ENCODE results near the gene TOR4A. TPM values are rescaled to one million over a fixed set of nuclear protein-coding genes. Genes with fewer than 3 reads are reported as not detected.
"Not testable (repeated sequence)": the region's sequence is repeated elsewhere in the genome, so short reads cannot be mapped to it uniquely, and the experiment has no call there.

Gene TOR4A
- total and polyA plus RNA-seq, 9 donors, result 0.85 to 16.3 (median 8.2) TPM

DNA sequence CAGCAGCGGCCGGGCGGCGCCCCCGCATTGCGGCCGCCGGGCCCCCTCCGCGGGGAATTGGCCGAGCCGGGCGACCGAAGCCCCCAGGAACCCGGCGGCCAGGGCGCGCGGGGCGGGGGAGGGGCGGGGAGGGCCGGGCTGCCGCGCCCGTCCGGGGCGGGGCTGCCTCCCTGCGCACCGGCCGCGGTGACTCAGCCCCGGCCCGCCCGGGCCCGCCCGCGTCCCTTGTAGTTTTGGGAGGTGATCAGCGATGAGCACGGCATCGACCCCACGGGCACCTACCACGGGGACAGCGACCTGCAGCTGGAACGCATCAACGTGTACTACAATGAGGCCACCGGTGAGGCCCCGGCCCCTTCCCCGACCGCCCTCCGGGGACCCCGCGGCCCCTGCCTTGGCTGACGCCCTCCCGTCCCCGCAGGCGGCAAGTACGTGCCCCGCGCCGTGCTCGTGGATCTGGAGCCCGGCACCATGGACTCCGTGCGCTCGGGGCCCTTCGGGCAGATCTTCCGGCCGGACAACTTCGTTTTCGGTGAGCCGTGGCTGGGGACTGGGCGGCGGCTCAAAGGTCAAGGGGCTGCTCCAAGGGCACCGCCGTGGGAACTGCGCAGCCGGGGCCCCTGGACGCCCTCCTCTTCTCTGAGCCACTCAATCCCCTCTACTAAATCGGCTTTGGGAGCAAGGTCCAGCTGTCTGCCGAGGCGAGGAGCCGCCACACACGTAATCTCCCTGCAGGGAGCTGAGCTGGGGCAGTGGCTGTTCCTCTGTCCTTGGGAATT is 35.8 kb upstream of the TOR4A start:
- peak overlapping the region; percentile 63 to 79 for H3K27ac ChIP-seq
- no peaks in the 10 kb centered on the region for H3K27me3 ChIP-seq
- intact Hi-C loops (cut with DNase I), result no loop called here
- peak overlapping the region; percentile 64 for H3K4me3 ChIP-seq
- H3K36me3 ChIP-seq, result no peaks in the 10 kb centered on the region
- DNase-seq, result peak; percentile 62 to 77 (median 77)
- TF ChIP-seq POLR2A (IDR thresholded peaks at IDR 0.05), result no peak
- no peak for TF ChIP-seq EP300 (IDR thresholded peaks at IDR 0.05)
- TF ChIP-seq, protein P1, sequence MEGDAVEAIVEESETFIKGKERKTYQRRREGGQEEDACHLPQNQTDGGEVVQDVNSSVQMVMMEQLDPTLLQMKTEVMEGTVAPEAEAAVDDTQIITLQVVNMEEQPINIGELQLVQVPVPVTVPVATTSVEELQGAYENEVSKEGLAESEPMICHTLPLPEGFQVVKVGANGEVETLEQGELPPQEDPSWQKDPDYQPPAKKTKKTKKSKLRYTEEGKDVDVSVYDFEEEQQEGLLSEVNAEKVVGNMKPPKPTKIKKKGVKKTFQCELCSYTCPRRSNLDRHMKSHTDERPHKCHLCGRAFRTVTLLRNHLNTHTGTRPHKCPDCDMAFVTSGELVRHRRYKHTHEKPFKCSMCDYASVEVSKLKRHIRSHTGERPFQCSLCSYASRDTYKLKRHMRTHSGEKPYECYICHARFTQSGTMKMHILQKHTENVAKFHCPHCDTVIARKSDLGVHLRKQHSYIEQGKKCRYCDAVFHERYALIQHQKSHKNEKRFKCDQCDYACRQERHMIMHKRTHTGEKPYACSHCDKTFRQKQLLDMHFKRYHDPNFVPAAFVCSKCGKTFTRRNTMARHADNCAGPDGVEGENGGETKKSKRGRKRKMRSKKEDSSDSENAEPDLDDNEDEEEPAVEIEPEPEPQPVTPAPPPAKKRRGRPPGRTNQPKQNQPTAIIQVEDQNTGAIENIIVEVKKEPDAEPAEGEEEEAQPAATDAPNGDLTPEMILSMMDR (IDR thresholded peaks at IDR 0.05), result no peak
- H3K9me3 ChIP-seq, result no peaks in the 10 kb centered on the region
- H3K4me1 ChIP-seq (ENCODE audit: insufficient read depth), result peaks cover 6% of the 10 kb centered on the region
- WGBS, 3 donors, result 1 to 7% (median 3%) methylated on average over 18 to 83 of the region's 83 CpGs

DNA sequence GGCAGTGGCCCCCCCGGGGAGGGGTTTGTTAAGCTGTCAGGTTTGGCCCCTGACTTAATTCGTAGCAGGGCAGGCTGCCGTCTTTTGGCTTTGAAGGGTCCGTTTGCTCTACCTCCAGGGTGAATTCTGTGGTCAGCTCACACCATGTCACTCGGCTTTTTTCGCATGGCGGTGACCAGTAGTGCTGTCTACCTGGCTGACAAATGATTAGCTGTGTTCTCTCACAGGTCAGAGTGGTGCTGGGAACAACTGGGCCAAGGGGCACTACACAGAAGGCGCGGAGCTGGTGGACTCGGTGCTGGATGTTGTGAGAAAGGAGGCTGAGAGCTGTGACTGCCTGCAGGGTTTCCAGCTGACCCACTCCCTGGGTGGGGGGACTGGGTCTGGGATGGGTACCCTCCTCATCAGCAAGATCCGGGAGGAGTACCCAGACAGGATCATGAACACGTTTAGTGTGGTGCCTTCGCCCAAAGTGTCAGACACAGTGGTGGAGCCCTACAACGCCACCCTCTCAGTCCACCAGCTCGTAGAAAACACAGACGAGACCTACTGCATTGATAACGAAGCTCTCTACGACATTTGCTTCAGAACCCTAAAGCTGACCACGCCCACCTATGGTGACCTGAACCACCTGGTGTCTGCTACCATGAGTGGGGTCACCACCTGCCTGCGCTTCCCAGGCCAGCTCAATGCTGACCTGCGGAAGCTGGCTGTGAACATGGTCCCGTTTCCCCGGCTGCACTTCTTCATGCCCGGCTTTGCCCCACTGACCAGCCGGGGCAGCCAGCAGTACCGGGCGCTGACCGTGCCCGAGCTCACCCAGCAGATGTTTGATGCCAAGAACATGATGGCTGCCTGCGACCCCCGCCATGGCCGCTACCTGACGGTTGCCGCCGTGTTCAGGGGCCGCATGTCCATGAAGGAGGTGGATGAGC is 35.0 kb upstream of the TOR4A start:
- H3K4me1 ChIP-seq (ENCODE audit: insufficient read depth), result peaks cover 4% of the 10 kb centered on the region
- H3K9me3 ChIP-seq, result no peaks in the 10 kb centered on the region
- 73 to 79% (median 76%) methylated on average over 36 of the region's 36 CpGs for WGBS, 3 donors
- intact Hi-C loops (cut with DNase I), result no loop called here
- DNase-seq, result no peak
- no peaks in the 10 kb centered on the region for H3K36me3 ChIP-seq
- H3K27ac ChIP-seq, result peak overlapping the region in 1 of 2 donors; percentile 79
- TF ChIP-seq, protein P1 (IDR thresholded peaks at IDR 0.05), result no peak
- H3K27me3 ChIP-seq, result no peaks in the 10 kb centered on the region
- H3K4me3 ChIP-seq, result peak overlapping the region; percentile 64

DNA sequence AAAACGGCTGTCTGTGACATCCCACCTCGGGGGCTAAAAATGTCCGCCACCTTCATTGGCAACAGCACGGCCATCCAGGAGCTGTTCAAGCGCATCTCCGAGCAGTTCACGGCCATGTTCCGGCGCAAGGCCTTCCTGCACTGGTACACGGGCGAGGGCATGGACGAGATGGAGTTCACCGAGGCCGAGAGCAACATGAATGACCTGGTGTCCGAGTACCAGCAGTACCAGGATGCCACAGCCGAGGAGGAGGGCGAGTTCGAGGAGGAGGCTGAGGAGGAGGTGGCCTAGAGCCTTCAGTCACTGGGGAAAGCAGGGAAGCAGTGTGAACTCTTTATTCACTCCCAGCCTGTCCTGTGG is 34.3 kb upstream of the TOR4A start:
- H3K4me3 ChIP-seq; H3K27me3 ChIP-seq; H3K4me1 ChIP-seq (ENCODE audit: insufficient read depth); DNase-seq; H3K27ac ChIP-seq; H3K36me3 ChIP-seq; H3K9me3 ChIP-seq; intact Hi-C loops (cut with DNase I): not testable (repeated sequence)
- 89 to 94% (median 90%) methylated on average over 18 of the region's 18 CpGs for whole genome bisulfite sequencing, 3 donors

DNA sequence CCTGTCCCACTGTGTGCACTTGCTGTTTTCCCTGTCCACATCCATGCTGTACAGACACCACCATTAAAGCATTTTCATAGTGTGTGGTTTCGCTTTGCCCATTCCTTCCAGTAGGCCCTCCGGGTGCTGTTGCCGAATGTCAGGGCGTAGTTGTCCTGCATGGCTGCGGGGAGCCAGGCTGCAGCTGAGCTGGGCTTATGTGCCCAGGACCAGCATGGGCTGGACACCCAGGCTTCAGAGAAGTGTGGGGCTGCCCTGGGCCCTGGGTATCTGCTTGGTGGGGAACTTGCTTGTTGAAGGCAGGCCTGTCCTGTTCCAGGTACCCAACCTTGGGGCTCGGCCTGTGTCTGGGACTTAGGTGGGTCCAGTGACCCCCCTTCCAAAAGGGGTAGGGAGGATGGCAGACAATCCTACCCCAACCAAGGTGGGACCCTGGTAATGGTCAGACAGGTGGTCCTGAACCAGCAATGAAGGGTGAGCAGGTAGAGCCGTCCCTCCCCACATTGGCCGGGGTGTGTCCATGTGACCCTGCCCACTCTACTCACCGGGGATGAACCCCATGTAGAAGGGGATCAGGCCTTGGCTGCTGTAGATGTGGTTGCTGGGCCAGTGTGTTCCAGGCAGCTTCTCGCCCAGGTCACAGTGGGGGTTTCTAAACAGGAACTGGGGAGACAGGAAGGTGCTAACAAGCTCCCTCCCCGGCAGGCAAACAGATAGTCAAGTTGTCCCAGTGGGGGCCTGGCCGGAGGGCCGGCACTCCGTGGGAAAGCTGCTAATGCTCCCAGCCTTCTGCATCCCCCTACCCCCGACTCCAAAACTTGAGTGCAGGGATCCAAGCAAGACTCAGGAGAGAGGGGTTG is 33.7 kb upstream of the TOR4A start:
- Histone ChIP-seq H3K27ac (no peak overlapping the region), H3K4me3 (no peak overlapping the region), H3K27me3 (no peaks in the 10 kb centered on the region), H3K9me3 (no peaks in the 10 kb centered on the region), H3K36me3 (no peaks in the 10 kb centered on the region), H3K4me1 (ENCODE audit: insufficient read depth) (peaks cover 4% of the 10 kb centered on the region)
- intact Hi-C loops (cut with DNase I), result no loop called here
- DNase-seq, result no peak
- WGBS, 3 donors, result 61 to 69% (median 61%) methylated on average over 15 of the region's 15 CpGs
- no peak for TF ChIP-seq EP300 (IDR thresholded peaks at IDR 0.05)
- TF ChIP-seq, protein P1 (IDR thresholded peaks at IDR 0.05), result no peak
- TF ChIP-seq POLR2A (IDR thresholded peaks at IDR 0.05), result no peak

Measured in ovary (tissue), 9 donors.